ENCODE results near the gene SORL1. TPM values are rescaled to one million over a fixed set of nuclear protein-coding genes. Genes with fewer than 3 reads are reported as not detected.
A peak's percentile ranks its signal among the peaks of the same experiment; 100 is the strongest.

SORL1 gene
- total and polyA plus RNA-seq, 2 of the 13 experiments (the other 11 are each of a cell fraction or from before 2014, with no cell fraction given): 21.3 to 148 TPM

DNA sequence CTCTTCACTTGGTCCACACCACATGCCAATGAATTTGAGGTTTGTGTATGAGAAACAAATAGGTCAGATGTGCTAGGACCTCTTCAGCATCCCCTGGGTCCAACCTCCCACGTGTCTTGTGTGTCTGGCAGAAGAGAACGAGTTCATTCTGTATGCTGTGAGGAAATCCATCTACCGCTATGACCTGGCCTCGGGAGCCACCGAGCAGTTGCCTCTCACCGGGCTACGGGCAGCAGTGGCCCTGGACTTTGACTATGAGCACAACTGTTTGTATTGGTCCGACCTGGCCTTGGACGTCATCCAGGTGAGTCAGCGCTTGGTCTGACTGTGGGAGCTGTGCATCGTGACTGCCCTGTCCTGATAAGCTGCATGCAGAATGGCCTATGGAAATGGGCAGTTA, 101.7 kb downstream of the SORL1 start (continued):
- TF ChIP-seq FOXO4 (CRISPR knock-in tag; conservative IDR thresholded peaks at IDR 0.05) (no peak), RBM39 (IDR thresholded peaks at IDR 0.05; ENCODE audit: low read depth, low read length, poor library complexity, severe bottlenecking) (no peak), SMAD3 (CRISPR knock-in tag; IDR thresholded peaks at IDR 0.05) (peak; percentile 65), ZNF143 (CRISPR knock-in tag; IDR thresholded peaks at IDR 0.05) (no peak), XRCC5 (optimal IDR thresholded peaks at IDR 0.05; ENCODE audit: low read length) (peak; percentile 59), JUND (CRISPR knock-in tag; IDR thresholded peaks at IDR 0.05) (peak; percentile 95), PHF21A (CRISPR knock-in tag; IDR thresholded peaks at IDR 0.05) (peak; percentile 79), ZNF773 (CRISPR knock-in tag; IDR thresholded peaks at IDR 0.05; ENCODE audit: borderline replicate concordance) (no peak), ELF1 (CRISPR knock-in tag; IDR thresholded peaks at IDR 0.05) (0 out of 2 replicates have a peak, but pooled peaks have one; percentile 16), PHF8 (CRISPR knock-in tag; IDR thresholded peaks at IDR 0.05) (no peak), TEAD3 (CRISPR knock-in tag; optimal IDR thresholded peaks at IDR 0.05; ENCODE audit: borderline replicate concordance) (peak; percentile 85), ZNF350 (CRISPR knock-in tag; IDR thresholded peaks at IDR 0.05; ENCODE audit: borderline replicate concordance, low read depth) (peak; percentile 86), EHMT2 (IDR thresholded peaks at IDR 0.05; ENCODE audit: borderline replicate concordance, low read depth, low read length) (no peak), SIX4 (CRISPR knock-in tag; IDR thresholded peaks at IDR 0.05) (no peak), ZNF510 (CRISPR knock-in tag; IDR thresholded peaks at IDR 0.05; ENCODE audit: low read depth) (0 out of 2 replicates have a peak, but pooled peaks have one; percentile 73), BRCA1 (CRISPR knock-in tag; IDR thresholded peaks at IDR 0.05) (no peak), DNMT1 (CRISPR knock-in tag; IDR thresholded peaks at IDR 0.05) (no peak), ATF2 (CRISPR knock-in tag; IDR thresholded peaks at IDR 0.05) (peak; percentile 89), ATRX (CRISPR knock-in tag; IDR thresholded peaks at IDR 0.05; ENCODE audit: borderline replicate concordance) (no peak), SRSF9 (IDR thresholded peaks at IDR 0.05; ENCODE audit: borderline replicate concordance, insufficient read depth, low read depth, low read length, poor library complexity, severe bottlenecking) (no peak), USF2 (IDR thresholded peaks at IDR 0.05; ENCODE audit: low read depth, low read length) (peak; percentile 27; the same call in 1 of the 2 replicates), USF2 (CRISPR knock-in tag; IDR thresholded peaks at IDR 0.05; ENCODE audit: borderline replicate concordance) (peak; percentile 52; the same call in 1 of the 2 replicates), ZMYM4 (CRISPR knock-in tag; IDR thresholded peaks at IDR 0.05) (peak; percentile 83)
- TF ChIP-seq, protein P1, sequence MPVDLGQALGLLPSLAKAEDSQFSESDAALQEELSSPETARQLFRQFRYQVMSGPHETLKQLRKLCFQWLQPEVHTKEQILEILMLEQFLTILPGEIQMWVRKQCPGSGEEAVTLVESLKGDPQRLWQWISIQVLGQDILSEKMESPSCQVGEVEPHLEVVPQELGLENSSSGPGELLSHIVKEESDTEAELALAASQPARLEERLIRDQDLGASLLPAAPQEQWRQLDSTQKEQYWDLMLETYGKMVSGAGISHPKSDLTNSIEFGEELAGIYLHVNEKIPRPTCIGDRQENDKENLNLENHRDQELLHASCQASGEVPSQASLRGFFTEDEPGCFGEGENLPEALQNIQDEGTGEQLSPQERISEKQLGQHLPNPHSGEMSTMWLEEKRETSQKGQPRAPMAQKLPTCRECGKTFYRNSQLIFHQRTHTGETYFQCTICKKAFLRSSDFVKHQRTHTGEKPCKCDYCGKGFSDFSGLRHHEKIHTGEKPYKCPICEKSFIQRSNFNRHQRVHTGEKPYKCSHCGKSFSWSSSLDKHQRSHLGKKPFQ (CRISPR knock-in tag; IDR thresholded peaks at IDR 0.05; ENCODE audit: insufficient replicate concordance): no peak

All from HepG2 (cell line).